Dermis blood vessel endothelial cell (primary cell): ENCODE measurements around the gene KRTAP26-1. TPM values are rescaled to one million over a fixed set of nuclear protein-coding genes. Genes with fewer than 3 reads are reported as not detected.

Experiments
- DNase-seq: peaks from one replicate; pipeline ENCODE4 v3.0.0; 2010
- total RNA-seq: library from RNA; depleted of rRNA; stranded (reverse); fragments of >200 nt; gene quantifications from 2 replicates; pipeline ENCODE4 v1.2.3, GENCODE V29; 2014

The KRTAP26-1 gene
- not detected in 2 replicates for total RNA-seq

GRCh38 chr21:30320215-30320614 lies at the start of gene KRTAP26-1:
Gene KRTAP26-1, minus strand, starts transcription at chr21:30320315. Its CDS starts 280 bp downstream, at chr21:30320035.
- no peak for DNase-seq

DNA sequence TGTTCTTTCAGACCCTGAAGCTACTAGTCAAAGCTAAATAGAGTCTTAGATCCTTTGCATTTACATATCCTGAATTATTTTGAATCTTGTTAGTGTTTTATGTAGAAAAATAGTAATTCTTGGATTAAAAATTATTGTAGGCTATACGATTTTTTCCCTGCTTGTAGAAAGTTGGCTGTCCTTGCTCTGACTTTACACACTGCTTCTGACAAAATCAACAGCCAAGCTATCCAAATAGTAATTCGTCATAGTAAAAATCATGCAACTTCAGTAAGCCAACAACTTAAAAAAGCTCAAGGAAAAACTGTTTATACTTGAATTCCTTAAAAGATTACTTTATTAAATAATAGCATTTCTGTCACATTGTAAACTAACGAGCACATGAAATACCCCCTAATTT lies 35.8 kb upstream of the KRTAP26-1 start:
- DNase-seq: no peak

DNA sequence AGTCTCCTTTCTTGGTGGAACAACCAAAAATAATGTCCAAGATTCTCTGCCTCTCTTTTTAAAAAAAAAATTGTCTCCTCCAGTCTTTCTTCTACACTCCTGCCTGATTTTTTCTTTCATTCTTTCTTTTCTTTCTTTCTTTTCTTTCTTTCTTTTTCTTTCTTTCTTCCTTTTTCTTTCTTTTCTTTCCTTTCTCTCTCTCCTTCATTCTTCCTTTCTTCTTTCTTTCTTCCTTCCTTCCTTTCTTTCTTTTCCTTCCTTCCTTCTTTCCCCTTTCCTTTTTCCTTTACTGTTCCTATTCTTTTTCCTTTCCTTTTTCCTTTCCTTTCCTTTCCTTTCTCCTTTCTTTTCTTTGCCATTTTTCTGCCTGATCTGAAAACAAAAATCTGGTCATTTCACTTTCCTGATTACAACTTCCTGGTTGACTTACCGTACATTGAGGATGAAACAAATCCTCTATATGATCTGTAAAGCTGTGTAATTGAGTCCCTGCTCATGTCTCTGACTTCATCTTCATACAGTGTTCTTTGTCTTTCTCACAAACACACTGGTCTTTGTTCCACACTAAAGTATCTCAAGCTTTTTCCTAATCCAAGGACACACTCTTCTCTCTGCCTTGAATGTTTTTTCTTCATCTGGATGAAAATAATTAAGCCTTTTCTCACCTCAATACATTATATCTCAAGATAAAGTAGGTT lies 34.3 kb upstream of the KRTAP26-1 start:
- no peak for DNase-seq

DNA sequence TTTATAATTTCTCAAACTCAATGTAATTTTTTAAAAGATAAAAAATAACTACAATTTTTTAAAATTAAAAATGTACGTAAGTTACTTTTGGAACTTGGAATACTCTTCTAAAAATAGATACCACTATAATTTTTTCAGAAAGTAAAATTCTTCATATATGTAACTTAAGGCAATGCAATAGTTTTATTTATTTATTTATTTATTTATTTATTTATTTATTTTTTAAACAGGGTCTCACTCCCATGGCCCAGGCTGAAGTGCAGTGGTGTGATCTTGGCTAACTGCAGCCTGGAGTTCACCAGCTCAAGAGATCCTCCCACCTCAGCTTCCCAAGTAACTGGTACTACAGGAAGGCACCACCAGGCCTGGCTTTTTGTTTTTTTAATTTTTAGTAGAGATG lies 31.4 kb upstream of the KRTAP26-1 start:
- DNase-seq: no peak

DNA sequence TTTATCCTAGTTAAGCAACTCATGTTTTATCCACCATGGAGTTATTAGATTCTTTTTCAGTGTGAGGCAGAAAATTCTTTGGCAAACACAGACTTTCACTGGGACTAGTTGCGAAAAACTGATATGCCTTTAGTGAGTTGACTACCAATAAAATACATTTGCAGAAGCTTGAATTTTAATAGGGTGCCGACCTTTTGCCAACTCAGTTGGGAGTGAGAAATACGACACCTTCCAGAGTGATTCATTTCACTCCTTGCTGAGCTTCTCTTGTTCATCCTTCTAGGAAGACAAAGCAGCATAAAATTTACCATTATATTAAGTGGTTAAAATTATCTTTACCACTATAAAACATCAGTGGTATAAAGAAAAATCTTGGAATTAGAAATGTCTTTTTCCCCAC lies 29.5 kb upstream of the KRTAP26-1 start:
- no peak for DNase-seq

- no peak for DNase-seq
These were observed 28.4 kb upstream of the KRTAP26-1 start, which contains the start of gene KRTAP23-1 for GRCh38 chr21:30348506-30348905. Gene KRTAP23-1, minus strand, starts transcription at chr21:30348606. Its CDS starts 0 bp downstream, at chr21:30348606.

GRCh38 chr21:30345014-30345413 lies 24.9 kb upstream of the KRTAP26-1 start:
- DNase-seq: no peak

- peak; percentile 32 for DNase-seq
These were observed 20.8 kb upstream of the KRTAP26-1 start for GRCh38 chr21:30340714-30341573.

- no peak for DNase-seq
These were observed 18.6 kb upstream of the KRTAP26-1 start for GRCh38 chr21:30338717-30339116.

- no peak for DNase-seq
These were observed 17.7 kb upstream of the KRTAP26-1 start for GRCh38 chr21:30337772-30338171.

DNA sequence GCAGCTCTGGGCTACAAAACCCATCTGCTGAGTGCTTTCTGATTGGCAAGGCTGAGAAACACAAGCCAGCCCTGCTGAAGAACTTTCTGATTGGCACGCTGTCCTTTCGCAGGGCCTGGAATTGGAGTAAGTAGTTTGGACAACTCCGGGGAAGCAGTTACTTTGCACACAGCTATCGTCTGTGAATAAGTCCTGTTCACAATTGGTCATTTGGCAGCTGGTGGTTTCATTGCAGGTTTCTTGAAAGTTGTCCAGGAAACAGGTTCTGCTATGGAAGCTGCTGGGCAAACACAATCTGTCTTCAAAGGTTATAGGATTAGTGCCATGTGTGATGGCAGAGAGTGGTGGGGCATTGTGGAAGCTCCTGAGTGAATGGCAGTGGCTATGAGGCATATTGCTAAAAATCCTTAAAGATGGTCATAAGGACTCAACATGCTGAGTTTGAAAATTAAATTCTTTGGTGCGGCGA lies 17.2 kb upstream of the KRTAP26-1 start, which contains the start of gene KRTAP27-1:
Gene KRTAP27-1, minus strand, starts transcription at position 419 of the 469 bp plus-strand sequence. Its CDS starts 26 bp downstream, at position 393.
- no peak for DNase-seq

- no peak for DNase-seq
These were observed 16.5 kb upstream of the KRTAP26-1 start for GRCh38 chr21:30336596-30336995.

DNA sequence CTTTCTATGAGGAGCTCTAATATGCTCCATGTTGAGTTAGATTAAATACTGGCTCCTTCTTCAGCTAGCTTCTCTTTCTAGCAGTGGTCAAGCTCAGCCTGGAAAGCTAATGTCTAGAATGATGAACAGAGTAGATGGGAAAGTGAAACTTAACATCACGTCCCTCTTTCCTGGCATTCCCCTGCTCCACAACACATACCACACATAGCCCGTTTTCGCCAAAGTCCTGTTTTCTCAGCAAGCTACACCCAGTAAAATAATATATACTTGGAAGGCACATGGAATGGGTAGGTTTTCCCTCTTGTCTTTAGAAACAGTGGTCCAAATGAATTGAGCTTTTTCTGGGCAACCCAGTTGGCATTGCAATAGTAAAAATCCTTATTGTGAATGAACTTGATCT lies 13.6 kb upstream of the KRTAP26-1 start:
- no peak for DNase-seq

DNA sequence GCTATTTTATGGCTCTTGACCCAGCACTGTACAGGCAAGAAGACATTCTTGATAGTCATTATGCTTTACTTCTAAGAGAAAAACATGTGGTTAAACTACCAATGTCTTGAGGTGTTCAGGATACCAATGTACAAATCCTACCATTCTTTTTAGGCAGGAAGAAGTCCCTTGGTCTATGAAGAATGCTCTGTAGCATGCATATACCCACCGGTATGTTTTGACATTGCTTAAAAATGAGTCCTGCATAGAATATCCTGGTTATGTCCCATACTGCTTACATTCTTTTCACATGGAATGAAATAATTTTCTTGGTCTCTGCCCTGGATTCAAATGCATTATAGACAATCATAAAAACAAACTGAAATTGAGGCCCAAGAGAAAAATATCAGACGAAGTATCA lies 12.6 kb upstream of the KRTAP26-1 start:
- DNase-seq: no peak

GRCh38 chr21:30329203-30329875 lies 9.2 kb upstream of the KRTAP26-1 start:
- DNase-seq: no peak

DNA sequence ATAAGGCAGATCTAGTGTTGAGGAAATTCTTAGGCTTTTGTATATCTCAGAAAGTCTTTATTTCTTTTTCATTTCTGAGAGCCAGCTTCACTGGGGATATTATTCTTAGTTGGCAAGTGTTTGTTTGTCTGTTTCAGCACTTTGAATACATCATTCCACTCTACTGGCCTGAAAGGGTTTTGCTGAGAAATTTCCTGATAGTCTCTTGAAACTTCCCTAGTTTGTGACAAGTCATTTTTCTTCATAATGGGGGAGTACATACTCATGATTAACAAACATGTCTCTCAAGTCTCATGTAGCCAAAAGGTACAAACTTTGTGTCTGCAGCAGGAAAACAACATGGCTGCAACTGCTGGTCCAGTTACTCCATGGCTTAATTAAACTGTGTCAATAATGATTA lies 6.3 kb upstream of the KRTAP26-1 start:
- no peak for DNase-seq

- DNase-seq: no peak
These were observed 4.4 kb downstream of the KRTAP26-1 start for GRCh38 chr21:30315701-30316100.

DNA sequence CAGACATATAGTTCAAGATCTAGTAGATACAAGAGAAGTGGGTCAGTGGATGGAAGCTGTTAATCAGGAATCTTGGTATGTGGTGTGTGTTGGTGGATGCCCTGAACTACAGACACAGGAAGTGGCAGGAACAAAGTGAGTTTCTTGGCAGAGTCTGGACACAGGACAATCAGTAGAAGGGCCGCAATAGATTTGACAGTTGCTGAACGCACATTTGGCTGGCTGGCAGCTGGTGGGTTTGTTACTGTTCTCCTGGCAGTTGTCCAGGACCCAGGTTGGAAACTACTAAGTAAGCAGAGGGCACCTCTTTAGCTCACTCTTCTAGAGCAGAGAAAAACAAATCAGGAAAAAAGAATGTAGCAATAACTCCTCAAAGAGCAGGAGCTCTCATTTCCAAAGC lies 13.2 kb downstream of the KRTAP26-1 start:
- DNase-seq: no peak

DNA sequence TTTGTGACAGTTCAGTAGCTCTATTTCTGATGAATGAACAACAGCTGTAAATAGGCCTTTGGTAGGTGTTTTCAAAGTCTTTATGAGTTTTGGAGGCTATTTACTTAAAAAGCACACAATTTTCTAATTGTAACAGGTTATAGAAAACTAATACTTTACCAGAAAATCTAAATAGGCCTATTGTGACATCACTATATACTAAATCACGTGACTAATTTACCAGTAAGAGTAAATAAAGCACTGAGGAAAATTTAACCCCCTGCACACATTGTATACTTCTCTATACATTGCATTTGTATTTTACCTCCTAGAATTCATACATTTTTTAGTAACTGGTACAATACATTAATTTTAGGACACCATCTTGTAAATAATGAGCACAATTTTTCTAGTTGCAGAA lies 15.0 kb downstream of the KRTAP26-1 start:
- no peak for DNase-seq

- no peak for DNase-seq
These were observed 30.9 kb downstream of the KRTAP26-1 start, which contains the start of gene KRTAP25-1 for GRCh38 chr21:30289215-30289614. Gene KRTAP25-1, minus strand, starts transcription at chr21:30289514. Its CDS starts 24 bp downstream, at chr21:30289490.

- DNase-seq: no peak
These were observed 37.3 kb downstream of the KRTAP26-1 start, which contains the start of gene KRTAP24-1 for GRCh38 chr21:30282850-30283249. Gene KRTAP24-1, minus strand, starts transcription at chr21:30282950. Its CDS starts 18 bp downstream, at chr21:30282932.

DNA sequence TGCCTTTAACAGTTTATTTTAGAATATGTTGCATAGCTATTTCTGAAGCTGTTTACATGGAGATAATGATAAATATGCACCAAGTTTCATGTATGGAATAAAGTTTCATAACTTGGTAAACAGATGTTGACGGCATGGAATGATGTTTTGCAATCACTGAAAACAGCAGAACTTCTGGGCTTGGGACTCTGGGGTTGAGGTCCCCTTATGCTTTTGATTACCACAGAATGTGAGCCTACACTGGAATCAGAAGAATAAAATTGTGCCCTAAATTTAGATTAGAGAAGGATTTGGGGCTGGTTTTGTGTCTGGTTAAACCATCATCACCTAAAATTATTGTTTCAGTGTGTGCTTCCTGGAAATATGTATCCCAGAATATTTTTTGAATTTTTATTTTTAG lies 48.5 kb downstream of the KRTAP26-1 start:
- no peak for DNase-seq

- DNase-seq: no peak
These were observed 49.0 kb downstream of the KRTAP26-1 start for GRCh38 chr21:30271156-30271555.
